A549 (cell line): ENCODE measurements around the gene TLCD2. TPM values are rescaled to one million over a fixed set of nuclear protein-coding genes. Genes with fewer than 3 reads are reported as not detected.

Source experiments
- ATAC-seq, 2 experiments: fragments of 200-7000 bp in 1 of 2; fragments of >200 bp in 1 of 2; cut with Nextera tagmentation in 1 of 2; cut with Tn5 transposase in 1 of 2; 3 replicates each; pipeline versions ENCODE4 v1.8.0 to v1.9.1; 2018 to 2020; ENCODE audit warnings: mild to moderate bottlenecking in 1 of 2, moderate library complexity in 1 of 2
- CTCF ChIA-PET: fragments of 300-600 bp; sonication (Branson Sonifier 250); formaldehyde crosslinking; extraction: SDS; loops from one replicate; lab custom pipeline; 2021; ENCODE audit warnings: antibody characterized with exemption, inconsistent platforms; lab: Yijun Ruan, JAX
- POLR2A ChIA-PET: fragments of 350-600 bp; formaldehyde crosslinking; extraction: SDS; loops from one replicate; lab custom pipeline; 2021; ENCODE audit warnings: antibody characterized with exemption, inconsistent platforms; lab: Yijun Ruan, JAX
- DNase-seq, 2 experiments: peaks; one replicate each; pipeline versions ENCODE4 v3.0.0 to v3.0.0-alpha.2; 2011 to 2016; ENCODE audit warnings: low read depth in 1 of 2, low spot score in 1 of 2
- FAIRE-seq: peaks from 2 replicates; lab custom pipeline; 2011; peaks lifted over from hg19 to GRCh38; lab: Jason Lieb, UNC
- H3K27ac ChIP-seq, 2 experiments: fragments of >200 bp; sonication (Bioruptor Twin); formaldehyde crosslinking; 3 replicates each; pipeline ENCODE4 v1.5.1; 2016 to 2017
- H3K4me1 ChIP-seq: fragments of >200 bp; sonication (Bioruptor Twin); formaldehyde crosslinking; 3 replicates; pipeline ENCODE4 v1.6.1; 2016
- H3K4me2 ChIP-seq: fragments of >200 bp; sonication (Bioruptor Twin); formaldehyde crosslinking; 3 replicates; pipeline ENCODE4 v1.6.1; 2016
- H3K4me3 ChIP-seq: fragments of >200 bp; sonication (Bioruptor Twin); formaldehyde crosslinking; 3 replicates; pipeline ENCODE4 v1.5.1; 2016
- H3K9me3 ChIP-seq: fragments of >200 bp; sonication (Bioruptor Twin); formaldehyde crosslinking; 3 replicates; pipeline ENCODE4 v1.6.1; 2016
- BCL3 ChIP-seq: fragments of >200 bp; sonication (Bioruptor Twin); formaldehyde crosslinking; IDR thresholded peaks from 3 replicates; pipeline ENCODE4 v1.6.1; 2016
- CBX2 ChIP-seq: fragments of 200-600 bp; sonication (generic); IDR thresholded peaks from 2 replicates; pipeline ENCODE4 v1.6.1; 2016; ENCODE audit warnings: low read depth, mild to moderate bottlenecking, borderline replicate concordance
- CBX8 ChIP-seq: fragments of 200-600 bp; sonication (generic); IDR thresholded peaks from 2 replicates; pipeline ENCODE4 v1.6.1; 2016
- CEBPB ChIP-seq, 2 experiments: fragments of >200 bp in 1 of 2; sonication (Bioruptor Twin) in 1 of 2; formaldehyde crosslinking in 1 of 2; IDR thresholded peaks; 2 replicates each; pipeline ENCODE4 v1.6.1; 2012 to 2016
- EHF ChIP-seq: fragments of 250-450 bp; sonication (Bioruptor Pico); IDR thresholded peaks from 2 replicates; pipeline ENCODE4 v1.5.0; 2020; ENCODE audit warnings: mild to moderate bottlenecking
- EHMT2 ChIP-seq: fragments of 200-600 bp; sonication (generic); IDR thresholded peaks from 2 replicates; pipeline ENCODE4 v1.6.1; 2016; ENCODE audit warnings: antibody characterized with exemption, low read depth, mild to moderate bottlenecking, moderate library complexity
- FOSB ChIP-seq: fragments of 250-450 bp; sonication (Bioruptor Pico); IDR thresholded peaks from 2 replicates; pipeline ENCODE4 v1.5.0; 2020; ENCODE audit warnings: mild to moderate bottlenecking, moderate library complexity
- FOSL2 ChIP-seq, 2 experiments: fragments of 450-650 bp in 1 of 2; fragments of >200 bp in 1 of 2; sonication (Bioruptor Twin) in 1 of 2; formaldehyde crosslinking; IDR thresholded peaks; 2 replicates each; pipeline versions ENCODE4 v1.5.0 to v1.6.1; 2016 to 2020; ENCODE audit warnings: mild to moderate bottlenecking in 1 of 2, moderate library complexity in 1 of 2
- FOXS1 ChIP-seq: fragments of 250-450 bp; sonication (Bioruptor Pico); IDR thresholded peaks from 2 replicates; pipeline ENCODE4 v1.5.0; 2020; ENCODE audit warnings: mild to moderate bottlenecking, moderate library complexity
- GATA3 ChIP-seq: IDR thresholded peaks from 2 replicates; pipeline ENCODE4 v1.6.1; 2012; ENCODE audit warnings: borderline replicate concordance
- HDAC2 ChIP-seq: fragments of 200-600 bp; sonication (generic); IDR thresholded peaks from 2 replicates; pipeline ENCODE4 v1.6.1; 2016
- HES2 ChIP-seq: fragments of >200 bp; sonication (Bioruptor Twin); formaldehyde crosslinking; IDR thresholded peaks from 2 replicates; pipeline ENCODE4 v1.6.1; 2016
- HEYL ChIP-seq: fragments of 250-450 bp; sonication (Bioruptor Pico); IDR thresholded peaks from 2 replicates; pipeline ENCODE4 v1.8.0; 2021; ENCODE audit warnings: mild to moderate bottlenecking, moderate library complexity
- HOXB5 ChIP-seq: fragments of 250-450 bp; sonication (Bioruptor Pico); IDR thresholded peaks from 2 replicates; pipeline ENCODE4 v1.5.0; 2020; ENCODE audit warnings: mild to moderate bottlenecking, moderate library complexity
- JUN ChIP-seq, 2 experiments: fragments of >200 bp; sonication (Bioruptor Twin); formaldehyde crosslinking; IDR thresholded peaks; 2 replicates in 1 of 2; 3 replicates in 1 of 2; pipeline ENCODE4 v1.6.1; 2016 to 2017
- KDM5A ChIP-seq: fragments of 200-600 bp; sonication (generic); IDR thresholded peaks from 2 replicates; pipeline ENCODE4 v1.6.1; 2016; ENCODE audit warnings: antibody characterized with exemption, mild to moderate bottlenecking
- POLR2AphosphoS2 ChIP-seq: conservative IDR thresholded peaks from 2 replicates; pipeline ENCODE4 v1.6.1; 2012; ENCODE audit warnings: low read length, improper control_type of control experiment, inconsistent platforms
- RFX5 ChIP-seq: fragments of 450-650 bp; IDR thresholded peaks from 2 replicates; pipeline ENCODE4 v1.7.1; 2014; ENCODE audit warnings: antibody characterized with exemption, mild to moderate bottlenecking, moderate library complexity
- SREBF2 ChIP-seq: fragments of 450-650 bp; IDR thresholded peaks from 2 replicates; pipeline ENCODE4 v1.6.1; 2014; ENCODE audit warnings: mild to moderate bottlenecking, moderate library complexity
- ZSCAN20 ChIP-seq: fragments of 250-450 bp; sonication (Bioruptor Pico); IDR thresholded peaks from 2 replicates; pipeline ENCODE4 v1.8.0; 2022; ENCODE audit warnings: mild to moderate bottlenecking, moderate library complexity
- WGBS: methylation state at CpG from one replicate; pipeline ENCODE4 v1.1.6; 2017; ENCODE audit errors: missing lambda C conversion rate; 5-methylcytosine and 5-hydroxymethylcytosine counted together
- polyA plus RNA-seq, 4 experiments: library from polyadenylated mRNA; depleted of rRNA in 3 of 4; stranded (reverse); fragments of >200 nt; fragmentation: RNase III in 1 of 4; extraction: RNeasy Plus Mini Kit Qiagen cat#74134 plus additional on column Dnase treatment in 1 of 4; gene quantifications; 2 replicates in 3 of 4; 3 replicates in 1 of 4; pipeline ENCODE4 v1.2.3, GENCODE V29; 2011 to 2017
- TF ChIP-seq, protein P1 (sequence below): fragments of 250-450 bp; sonication (Bioruptor Pico); IDR thresholded peaks from 2 replicates; pipeline ENCODE4 v1.5.0; 2021; ENCODE audit warnings: mild to moderate bottlenecking, moderate library complexity, borderline replicate concordance
- TF ChIP-seq, protein P2 (sequence below): fragments of 200-600 bp; sonication (generic); IDR thresholded peaks from 2 replicates; pipeline ENCODE4 v1.6.1; 2016; ENCODE audit warnings: antibody characterized with exemption, mild to moderate bottlenecking, moderate library complexity
- TF ChIP-seq, protein P3 (sequence below): fragments of 450-650 bp; IDR thresholded peaks from 2 replicates; pipeline ENCODE4 v1.6.1; 2014; ENCODE audit warnings: antibody characterized with exemption

TLCD2 gene
- polyA plus RNA-seq, 2 of the 4 experiments (the other 2 are of a cell fraction), result 3.5 to 4.5 TPM

DNA sequence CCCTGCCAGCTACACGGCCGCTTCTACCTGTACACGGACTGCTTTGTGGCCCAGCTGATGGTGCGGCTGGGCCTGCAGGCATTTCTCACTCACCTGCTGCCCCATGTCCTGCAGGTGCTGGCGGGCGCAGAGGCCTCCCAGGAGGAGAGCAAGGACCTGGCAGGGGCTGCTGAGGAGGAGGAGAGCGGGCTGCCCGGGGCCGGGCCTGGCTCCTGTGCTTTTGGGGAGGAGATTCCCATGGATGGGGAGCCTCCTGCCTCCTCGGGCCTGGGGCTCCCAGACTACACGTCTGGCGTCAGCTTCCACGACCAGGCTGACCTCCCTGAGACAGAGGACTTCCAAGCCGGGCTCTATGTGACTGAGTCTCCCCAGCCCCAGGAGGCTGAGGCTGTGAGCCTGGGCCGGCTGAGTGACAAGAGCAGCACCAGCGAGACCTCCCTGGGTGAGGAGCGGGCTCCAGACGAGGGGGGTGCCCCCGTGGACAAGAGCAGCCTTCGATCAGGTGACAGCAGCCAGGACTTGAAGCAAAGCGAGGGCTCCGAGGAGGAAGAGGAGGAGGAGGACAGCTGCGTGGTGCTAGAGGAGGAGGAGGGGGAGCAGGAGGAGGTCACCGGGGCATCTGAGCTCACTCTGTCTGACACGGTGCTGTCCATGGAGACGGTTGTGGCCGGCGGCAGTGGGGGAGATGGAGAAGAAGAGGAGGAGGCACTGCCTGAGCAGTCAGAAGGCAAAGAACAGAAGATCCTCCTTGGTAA lies 17.9 kb upstream of the TLCD2 start:
- Histone ChIP-seq H3K4me1 (peaks cover 17% of the 10 kb centered on the region), H3K9me3 (no peaks in the 10 kb centered on the region), H3K27ac (no peak overlapping the region), H3K4me3 (no peak overlapping the region), H3K4me2 (no peak overlapping the region)
- POLR2A ChIA-PET, result interaction anchor here (0.8 to 2.0 kb wide), 2 partner anchors 11 kb away, joined by 3 to 10 read pairs; no protein-coding TSS in a partner anchor
- 89% methylated on average over 25 of the region's 28 CpGs for WGBS
- no peak for ATAC-seq
- FAIRE-seq, result no peak
- CTCF ChIA-PET, result interaction anchor here (0.6 to 23.8 kb wide), 8 partner anchors 9 to 304 kb away, joined by 3 to 591 read pairs (median 4); partner anchors contain the start of gene SERPINF1
- TF ChIP-seq HES2 (no peak), GATA3 (no peak), CBX2 (no peak), RFX5 (no peak), HEYL (no peak), EHF (no peak), JUN (IDR thresholded peaks at IDR 0.05) (no peak), CEBPB (IDR thresholded peaks at IDR 0.05) (no peak), SREBF2 (no peak), HDAC2 (no peak), BCL3 (no peak), FOXS1 (no peak), EHMT2 (no peak), HOXB5 (CRISPR knock-in tag) (no peak)
- TF ChIP-seq, protein P1, sequence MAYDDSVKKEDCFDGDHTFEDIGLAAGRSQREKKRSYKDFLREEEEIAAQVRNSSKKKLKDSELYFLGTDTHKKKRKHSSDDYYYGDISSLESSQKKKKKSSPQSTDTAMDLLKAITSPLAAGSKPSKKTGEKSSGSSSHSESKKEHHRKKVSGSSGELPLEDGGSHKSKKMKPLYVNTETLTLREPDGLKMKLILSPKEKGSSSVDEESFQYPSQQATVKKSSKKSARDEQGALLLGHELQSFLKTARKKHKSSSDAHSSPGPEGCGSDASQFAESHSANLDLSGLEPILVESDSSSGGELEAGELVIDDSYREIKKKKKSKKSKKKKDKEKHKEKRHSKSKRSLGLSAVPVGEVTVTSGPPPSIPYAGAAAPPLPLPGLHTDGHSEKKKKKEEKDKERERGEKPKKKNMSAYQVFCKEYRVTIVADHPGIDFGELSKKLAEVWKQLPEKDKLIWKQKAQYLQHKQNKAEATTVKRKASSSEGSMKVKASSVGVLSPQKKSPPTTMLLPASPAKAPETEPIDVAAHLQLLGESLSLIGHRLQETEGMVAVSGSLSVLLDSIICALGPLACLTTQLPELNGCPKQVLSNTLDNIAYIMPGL (CRISPR knock-in tag), result no peak
- TF ChIP-seq, protein P2, sequence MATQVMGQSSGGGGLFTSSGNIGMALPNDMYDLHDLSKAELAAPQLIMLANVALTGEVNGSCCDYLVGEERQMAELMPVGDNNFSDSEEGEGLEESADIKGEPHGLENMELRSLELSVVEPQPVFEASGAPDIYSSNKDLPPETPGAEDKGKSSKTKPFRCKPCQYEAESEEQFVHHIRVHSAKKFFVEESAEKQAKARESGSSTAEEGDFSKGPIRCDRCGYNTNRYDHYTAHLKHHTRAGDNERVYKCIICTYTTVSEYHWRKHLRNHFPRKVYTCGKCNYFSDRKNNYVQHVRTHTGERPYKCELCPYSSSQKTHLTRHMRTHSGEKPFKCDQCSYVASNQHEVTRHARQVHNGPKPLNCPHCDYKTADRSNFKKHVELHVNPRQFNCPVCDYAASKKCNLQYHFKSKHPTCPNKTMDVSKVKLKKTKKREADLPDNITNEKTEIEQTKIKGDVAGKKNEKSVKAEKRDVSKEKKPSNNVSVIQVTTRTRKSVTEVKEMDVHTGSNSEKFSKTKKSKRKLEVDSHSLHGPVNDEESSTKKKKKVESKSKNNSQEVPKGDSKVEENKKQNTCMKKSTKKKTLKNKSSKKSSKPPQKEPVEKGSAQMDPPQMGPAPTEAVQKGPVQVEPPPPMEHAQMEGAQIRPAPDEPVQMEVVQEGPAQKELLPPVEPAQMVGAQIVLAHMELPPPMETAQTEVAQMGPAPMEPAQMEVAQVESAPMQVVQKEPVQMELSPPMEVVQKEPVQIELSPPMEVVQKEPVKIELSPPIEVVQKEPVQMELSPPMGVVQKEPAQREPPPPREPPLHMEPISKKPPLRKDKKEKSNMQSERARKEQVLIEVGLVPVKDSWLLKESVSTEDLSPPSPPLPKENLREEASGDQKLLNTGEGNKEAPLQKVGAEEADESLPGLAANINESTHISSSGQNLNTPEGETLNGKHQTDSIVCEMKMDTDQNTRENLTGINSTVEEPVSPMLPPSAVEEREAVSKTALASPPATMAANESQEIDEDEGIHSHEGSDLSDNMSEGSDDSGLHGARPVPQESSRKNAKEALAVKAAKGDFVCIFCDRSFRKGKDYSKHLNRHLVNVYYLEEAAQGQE, result no peak
- TF ChIP-seq, protein P3, sequence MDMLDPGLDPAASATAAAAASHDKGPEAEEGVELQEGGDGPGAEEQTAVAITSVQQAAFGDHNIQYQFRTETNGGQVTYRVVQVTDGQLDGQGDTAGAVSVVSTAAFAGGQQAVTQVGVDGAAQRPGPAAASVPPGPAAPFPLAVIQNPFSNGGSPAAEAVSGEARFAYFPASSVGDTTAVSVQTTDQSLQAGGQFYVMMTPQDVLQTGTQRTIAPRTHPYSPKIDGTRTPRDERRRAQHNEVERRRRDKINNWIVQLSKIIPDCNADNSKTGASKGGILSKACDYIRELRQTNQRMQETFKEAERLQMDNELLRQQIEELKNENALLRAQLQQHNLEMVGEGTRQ, result no peak
- DNase-seq, result no peak

GRCh38 chr17:1727258-1727789 lies 17.1 kb upstream of the TLCD2 start:
- POLR2A ChIA-PET, result interaction anchor here (2.0 kb wide), 1 partner anchor 10 kb away, joined by 10 read pairs; no protein-coding TSS in a partner anchor
- TF ChIP-seq HOXB5 (CRISPR knock-in tag) (no peak), FOXS1 (no peak), FOSL2 (IDR thresholded peaks at IDR 0.05) (no peak), FOSL2 (CRISPR knock-in tag; IDR thresholded peaks at IDR 0.05) (no peak), POLR2AphosphoS2 (no peak), CBX8 (no peak), ZSCAN20 (CRISPR knock-in tag) (no peak), KDM5A (no peak), FOSB (CRISPR knock-in tag) (no peak), RFX5 (no peak), HDAC2 (no peak)

More at GRCh38 chr17:1727258-1727789, 17.1 kb upstream of the TLCD2 start:
- Histone ChIP-seq H3K27ac (no peak overlapping the region), H3K4me3 (no peak overlapping the region), H3K4me2 (no peak overlapping the region), H3K9me3 (no peaks in the 10 kb centered on the region), H3K4me1 (peaks cover 17% of the 10 kb centered on the region)
- 90% methylated on average over 20 of the region's 21 CpGs for WGBS
- ATAC-seq, result no peak
- FAIRE-seq, result no peak
- DNase-seq, result no peak
- CTCF ChIA-PET, result interaction anchor here (0.6 to 23.8 kb wide), 8 partner anchors 14 to 305 kb away, joined by 3 to 591 read pairs (median 4); partner anchors contain the start of gene SERPINF1
